ENCODE results near the gene NKD2. TPM values are rescaled to one million over a fixed set of nuclear protein-coding genes. Genes with fewer than 3 reads are reported as not detected.

Gene NKD2
- total RNA-seq, 1 experiment from 2014 or later = 20.4 TPM

DNA sequence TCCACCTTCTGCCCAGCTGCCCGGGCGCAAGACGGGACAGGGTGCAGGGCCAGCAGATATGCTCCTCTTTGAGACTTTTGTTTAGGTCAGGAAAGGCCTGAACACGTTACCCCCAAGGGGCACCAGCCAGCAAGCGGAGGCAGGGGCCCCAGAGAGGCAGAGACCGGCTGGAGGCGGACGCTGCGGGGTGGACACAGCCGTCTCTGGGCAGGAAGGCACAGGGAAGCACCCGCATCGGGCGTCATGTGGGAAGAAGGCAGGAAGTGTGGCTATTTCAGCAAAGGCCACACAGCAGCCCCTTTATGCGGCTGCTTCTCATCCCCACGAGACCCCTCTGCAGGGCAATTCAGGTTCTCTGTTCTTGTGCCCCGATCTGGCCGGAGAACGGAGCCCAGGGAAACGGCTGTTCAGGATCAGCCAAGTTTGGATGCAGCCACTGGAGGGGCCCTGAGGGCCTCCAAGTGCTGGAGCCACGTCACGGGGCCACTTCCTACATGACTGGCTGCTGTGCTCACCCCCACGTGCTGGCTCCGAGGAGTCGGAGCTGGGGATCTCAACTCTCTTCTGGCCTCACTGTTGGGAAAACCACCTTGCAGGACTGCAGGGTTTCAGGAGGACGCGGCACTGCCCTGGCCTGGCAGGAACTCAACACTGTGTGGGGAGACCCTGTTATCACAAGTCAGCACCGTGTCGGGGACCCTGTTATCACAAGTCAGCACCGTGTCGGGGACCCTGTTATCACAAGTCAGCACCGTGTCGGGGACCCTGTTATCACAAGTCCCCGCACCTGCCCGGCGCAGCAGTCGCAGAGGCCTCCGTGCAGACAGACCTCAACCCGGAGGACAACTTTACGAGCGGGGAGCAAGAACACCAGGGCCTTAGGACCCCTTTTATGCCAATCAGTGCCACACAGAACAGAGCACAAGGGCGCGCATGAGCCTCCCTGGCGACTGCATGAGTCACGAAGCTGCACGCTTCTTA is 58.8 kb downstream of the NKD2 start (continued):
- no peak for TF ChIP-seq POLR2AphosphoS5 (IDR thresholded peaks at IDR 0.05; ENCODE audit: low read depth, low read length)
- TF ChIP-seq POLR2A (IDR thresholded peaks at IDR 0.05; ENCODE audit: borderline replicate concordance, extremely low read depth, insufficient read depth, insufficient read length) = no peak
- no peak for TF ChIP-seq EZH2 (IDR thresholded peaks at IDR 0.05)

DNA sequence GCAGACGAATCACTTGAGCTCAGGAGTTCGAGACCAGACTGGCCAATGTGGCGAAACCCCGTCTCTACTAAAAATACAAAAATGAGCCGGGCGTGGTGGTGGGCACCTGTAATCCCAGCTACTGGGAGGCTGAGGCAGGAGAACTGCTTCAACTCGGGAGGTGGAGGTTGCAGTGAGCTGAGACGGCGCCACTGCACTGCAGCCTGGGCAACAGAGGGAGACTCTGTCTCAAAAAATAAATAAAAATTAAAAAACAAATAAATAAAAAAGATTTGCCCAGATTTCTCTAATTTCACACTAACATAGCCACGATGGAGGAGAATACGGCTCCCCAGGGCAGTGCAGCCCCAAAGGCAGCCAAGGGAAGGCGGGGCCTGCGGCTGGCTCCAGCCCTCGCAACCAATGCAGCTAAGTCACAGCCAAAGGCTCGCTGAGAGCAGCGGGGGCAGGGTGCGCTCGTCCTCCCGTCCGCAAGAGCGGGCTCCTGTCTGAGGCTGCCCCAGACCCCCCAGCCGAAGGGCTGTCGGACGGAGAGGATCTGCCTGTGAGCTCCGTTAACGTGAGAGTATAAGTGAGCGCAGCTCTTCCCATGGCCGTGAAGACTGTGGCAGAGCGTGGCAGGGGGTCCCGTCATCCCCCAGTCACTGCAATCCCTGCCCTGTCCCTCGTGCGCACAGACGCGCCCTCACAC is 59.7 kb downstream of the NKD2 start:
- H3K4me3 ChIP-seq (replicated peaks in 1 of 2; ENCODE audit: low read depth in 1 of 2, low read length in 2 of 2) = no peak overlapping the region
- H3K36me3 ChIP-seq (ENCODE audit: control insufficient read depth in 1 of 2, insufficient read depth in 2 of 2, low read length in 2 of 2) = no peaks in the 10 kb centered on the region; a peak in 1 of 4 replicates
- ChIA-PET POLR2A (no interaction called here), CTCF (no interaction called here), RAD21 (ENCODE audit: low non-redundant PET in 1 of 2, low total read pairs in 2 of 2, uncharacterized antibody in 2 of 2, unreplicated experiment in 2 of 2) (no interaction called here)
- no peak overlapping the region for H3K4me2 ChIP-seq (ENCODE audit: low read length)
- H3K4me1 ChIP-seq (ENCODE audit: control insufficient read depth in 1 of 2, insufficient read depth in 2 of 2, low read length in 2 of 2) = no peaks in the 10 kb centered on the region
- H3K9me3 ChIP-seq (ENCODE audit: control insufficient read depth in 1 of 2, insufficient read depth in 1 of 2, low read depth in 1 of 2, low read length in 2 of 2) = no peaks in the 10 kb centered on the region
- no peaks in the 10 kb centered on the region for H3K9me2 ChIP-seq (ENCODE audit: insufficient read depth)
- TF ChIP-seq RAD21 (IDR thresholded peaks at IDR 0.05; ENCODE audit: low read depth) (no peak), ZNF274 (IDR thresholded peaks at IDR 0.05; ENCODE audit: low read depth, low read length) (no peak), ZFX (IDR thresholded peaks at IDR 0.05) (no peak), CEBPB (IDR thresholded peaks at IDR 0.05; ENCODE audit: low read depth) (no peak), CBX3 (IDR thresholded peaks at IDR 0.05; ENCODE audit: low read depth) (no peak), FOSL1 (IDR thresholded peaks at IDR 0.05; ENCODE audit: low read depth) (no peak)
- no peak overlapping the region for H3K27ac ChIP-seq (ENCODE audit: low read depth, low read length)
- no TSS peak for BruUV-seq (replicated peaks)
- no peaks in the 10 kb centered on the region for H3K27me3 ChIP-seq (ENCODE audit: insufficient read depth, low read length)
- no peak overlapping the region for H3K9ac ChIP-seq (ENCODE audit: low read length)
- H4K20me1 ChIP-seq (ENCODE audit: insufficient read depth) = no peaks in the 10 kb centered on the region
- no peaks in the 10 kb centered on the region for H3K79me2 ChIP-seq (ENCODE audit: insufficient read depth, low read length)
- intact Hi-C loops (cut with micrococcal nuclease) = no loop called here
- no peak overlapping the region for H2AFZ ChIP-seq (ENCODE audit: low read depth, low read length, poor library complexity, severe bottlenecking)
- ATAC-seq (no peak), DNase-seq (ENCODE audit: low read depth, low spot score) (no peak)

Measured in HCT116 (cell line).